Central memory CD4-positive, alpha-beta T cell (primary cell): Measurements from ENCODE around the gene CIRBP.

Source experiments
- DNase-seq: peaks from one replicate; pipeline ENCODE4 v3.0.0; 2022
- total RNA-seq, 3 experiments: gene quantifications; one replicate each; lab custom pipeline; 2026; lab: John Stamatoyannopoulos, UW

The CIRBP gene
- 166 to 351 (median 298) reads per million in 3 experiments for total RNA-seq

DNA sequence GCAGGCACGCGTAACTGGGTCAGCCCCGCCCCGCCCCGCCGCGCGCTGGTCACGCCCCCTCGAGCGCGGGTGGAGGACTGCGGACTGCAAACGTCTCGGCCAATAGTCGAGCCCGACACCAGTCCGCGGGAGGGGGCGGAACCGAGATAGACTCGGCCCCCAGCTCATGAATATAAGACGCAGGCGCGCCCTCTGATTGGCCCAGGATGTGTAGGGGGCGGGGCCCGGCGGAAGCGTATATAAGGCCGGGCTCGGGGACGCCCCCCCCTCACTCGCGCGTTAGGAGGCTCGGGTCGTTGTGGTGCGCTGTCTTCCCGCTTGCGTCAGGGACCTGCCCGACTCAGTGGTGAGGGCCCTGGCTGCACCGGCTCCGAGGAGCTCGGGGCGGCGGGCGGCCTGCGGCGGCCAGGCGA lies at the start of gene CIRBP:
Gene CIRBP, plus strand, starts transcription at position 268 of the 413 bp plus-strand sequence. CDS start 1,602 bp downstream, outside the sequence.
- DNase-seq, result peak; percentile 99

DNA sequence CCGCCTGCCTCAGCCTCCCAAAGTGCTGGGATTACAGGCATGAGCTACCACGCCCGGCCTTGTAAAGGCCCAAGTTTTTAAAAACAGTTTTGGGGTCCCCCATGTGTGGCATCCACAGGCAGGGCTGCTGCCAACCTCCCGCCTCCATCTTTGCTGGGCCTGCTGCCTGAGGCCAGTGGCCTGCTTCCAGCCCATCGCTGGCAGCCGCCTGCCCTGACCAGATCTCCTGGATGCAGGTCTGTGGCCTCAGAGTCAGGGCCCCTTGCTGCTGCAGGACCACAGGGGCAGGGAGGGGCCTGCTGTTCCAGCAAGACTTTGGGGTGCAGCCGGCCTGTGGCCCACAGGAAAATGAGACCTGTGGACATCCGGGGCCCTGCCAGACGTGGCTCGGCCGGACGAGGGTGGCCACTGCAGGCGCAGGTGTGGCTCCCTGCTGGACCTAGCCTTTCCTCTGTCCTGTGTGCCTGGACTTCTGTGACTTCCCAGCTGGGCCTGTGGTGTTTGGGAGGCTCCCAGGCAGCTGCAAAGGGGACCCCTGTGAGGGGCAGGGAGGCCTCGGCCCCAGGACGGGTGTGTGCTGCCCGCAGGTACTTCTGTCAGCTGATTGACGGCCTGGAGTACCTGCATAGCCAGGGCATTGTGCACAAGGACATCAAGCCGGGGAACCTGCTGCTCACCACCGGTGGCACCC lies 49.2 kb upstream of the CIRBP start:
- no peak for DNase-seq

DNA sequence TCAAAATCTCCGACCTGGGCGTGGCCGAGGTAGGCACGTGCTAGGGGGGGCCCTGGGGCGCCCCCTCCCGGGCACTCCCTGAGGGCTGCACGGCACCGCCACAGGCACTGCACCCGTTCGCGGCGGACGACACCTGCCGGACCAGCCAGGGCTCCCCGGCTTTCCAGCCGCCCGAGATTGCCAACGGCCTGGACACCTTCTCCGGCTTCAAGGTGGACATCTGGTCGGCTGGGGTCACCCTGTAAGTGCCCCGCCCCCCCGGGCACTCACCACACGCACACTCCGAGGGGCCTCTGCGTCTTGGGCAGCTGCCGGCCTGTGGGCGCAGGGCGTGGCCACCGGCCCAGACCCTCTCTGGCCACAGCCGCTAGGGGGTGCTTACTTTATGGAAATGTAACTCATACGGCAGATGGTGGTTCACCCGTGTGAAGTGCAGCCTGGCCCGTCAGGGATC lies 48.6 kb upstream of the CIRBP start:
- no peak for DNase-seq

DNA sequence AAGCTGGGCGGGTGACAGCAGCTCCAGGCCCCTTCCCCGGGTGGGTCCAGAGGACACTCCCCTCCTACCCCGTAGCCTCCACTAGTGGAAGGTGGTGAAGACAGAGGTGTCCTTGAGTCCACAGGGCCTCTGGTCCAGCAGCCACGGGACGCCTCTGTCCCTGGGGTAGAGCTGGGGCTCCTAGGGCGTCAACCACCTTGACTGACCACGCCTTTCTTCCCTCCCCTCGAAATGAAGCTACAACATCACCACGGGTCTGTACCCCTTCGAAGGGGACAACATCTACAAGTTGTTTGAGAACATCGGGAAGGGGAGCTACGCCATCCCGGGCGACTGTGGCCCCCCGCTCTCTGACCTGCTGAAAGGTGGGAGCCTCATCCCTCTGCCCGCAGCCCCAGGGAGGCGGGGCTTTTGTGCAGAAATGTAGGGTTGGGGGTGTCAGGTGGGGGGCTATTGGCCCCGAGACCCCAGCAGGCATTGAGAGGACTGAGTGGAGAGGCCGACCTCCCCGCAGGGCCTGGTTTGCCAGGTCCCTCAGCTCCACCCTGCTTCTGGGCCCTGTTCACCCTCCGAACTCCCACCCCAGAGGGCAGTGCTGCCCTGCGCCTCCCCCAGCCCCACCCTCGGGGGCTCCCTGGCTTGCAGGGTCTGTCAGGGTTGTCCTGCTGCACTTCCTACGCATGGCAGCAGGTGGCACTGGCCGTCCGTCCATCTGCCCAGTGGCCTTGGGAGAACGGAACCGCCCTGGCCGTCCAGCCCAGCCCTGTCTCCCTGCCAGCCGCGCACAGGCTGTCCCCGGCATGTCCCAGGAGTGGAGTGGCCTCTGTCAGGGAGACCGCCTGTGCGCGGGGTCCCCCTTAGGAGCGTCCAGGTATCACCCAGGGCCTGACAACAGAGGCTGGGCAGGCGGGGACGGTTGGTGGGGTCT lies 47.9 kb upstream of the CIRBP start:
- DNase-seq, result no peak

DNA sequence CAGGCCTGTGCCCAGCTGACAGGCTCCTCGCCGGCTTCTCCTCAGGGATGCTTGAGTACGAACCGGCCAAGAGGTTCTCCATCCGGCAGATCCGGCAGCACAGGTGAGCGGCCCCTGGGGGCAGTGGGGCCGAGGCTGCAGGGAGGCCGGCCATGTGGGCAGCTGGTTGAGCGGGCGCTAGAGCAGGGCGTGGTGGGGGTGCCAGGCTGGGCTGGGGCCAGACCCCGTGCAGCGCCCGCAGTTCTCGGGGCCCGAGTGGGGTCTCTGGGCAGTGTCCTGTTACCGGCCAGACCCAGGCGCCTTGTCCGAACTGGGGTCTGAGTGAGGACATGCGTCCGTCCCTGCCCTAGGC lies 47.3 kb upstream of the CIRBP start:
- no peak for DNase-seq

DNA sequence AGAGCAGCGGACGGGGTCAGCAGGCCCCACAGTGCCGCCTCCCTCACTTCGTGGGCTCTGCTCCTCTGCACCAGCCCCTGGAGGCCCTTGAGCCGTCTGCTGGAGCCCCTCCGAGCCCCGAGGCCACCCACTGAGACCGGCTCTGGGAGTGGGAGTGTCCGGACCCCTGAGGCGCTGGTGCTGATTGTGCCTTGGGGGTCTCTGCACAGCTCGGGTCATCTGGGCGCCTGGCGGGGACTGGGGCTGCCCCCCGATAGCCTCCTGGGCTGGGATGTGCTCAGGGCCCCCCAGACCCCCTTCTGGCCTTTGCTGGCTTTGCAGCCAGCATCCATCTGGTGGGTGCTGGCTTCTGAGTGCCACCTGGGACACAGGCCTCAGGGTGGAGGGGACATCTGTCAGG lies 46.7 kb upstream of the CIRBP start:
- DNase-seq, result no peak

DNA sequence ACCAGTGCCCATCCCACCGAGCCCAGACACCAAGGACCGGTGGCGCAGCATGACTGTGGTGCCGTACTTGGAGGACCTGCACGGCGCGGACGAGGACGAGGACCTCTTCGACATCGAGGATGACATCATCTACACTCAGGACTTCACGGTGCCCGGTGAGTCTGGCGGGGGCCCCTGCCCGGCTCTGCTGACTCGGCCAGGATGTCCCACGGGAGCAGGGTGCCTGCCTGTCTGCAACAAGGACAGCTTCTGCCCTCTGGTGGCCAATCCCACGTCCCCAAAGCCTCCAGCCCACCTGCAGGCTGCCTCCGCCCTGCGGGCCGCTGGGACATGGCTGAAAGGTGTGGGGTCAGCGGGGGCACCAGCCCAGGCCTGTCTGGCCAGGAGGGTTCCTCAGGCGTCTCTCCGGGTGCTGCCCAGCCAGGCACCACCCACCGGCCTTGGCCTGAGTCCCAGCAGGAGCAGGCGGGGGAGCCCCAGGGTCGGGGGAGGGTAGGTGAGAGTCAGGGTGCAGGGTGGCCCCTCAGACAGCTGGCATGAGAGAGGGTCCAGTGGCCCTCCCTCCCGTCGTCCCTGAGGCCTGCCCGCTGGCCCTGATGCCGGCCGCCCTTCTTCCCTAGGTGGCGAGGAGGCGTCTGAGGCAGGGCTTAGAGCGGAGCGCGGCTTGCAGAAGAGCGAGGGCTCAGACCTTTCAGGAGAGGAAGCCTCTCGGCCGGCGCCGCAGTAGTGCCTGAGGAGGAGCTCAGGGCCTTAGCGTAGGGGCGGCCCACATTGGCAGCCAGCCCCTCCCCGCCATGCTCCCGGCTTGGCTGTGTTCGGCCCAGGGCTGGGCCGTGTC lies 45.9 kb upstream of the CIRBP start:
- DNase-seq, result no peak

DNA sequence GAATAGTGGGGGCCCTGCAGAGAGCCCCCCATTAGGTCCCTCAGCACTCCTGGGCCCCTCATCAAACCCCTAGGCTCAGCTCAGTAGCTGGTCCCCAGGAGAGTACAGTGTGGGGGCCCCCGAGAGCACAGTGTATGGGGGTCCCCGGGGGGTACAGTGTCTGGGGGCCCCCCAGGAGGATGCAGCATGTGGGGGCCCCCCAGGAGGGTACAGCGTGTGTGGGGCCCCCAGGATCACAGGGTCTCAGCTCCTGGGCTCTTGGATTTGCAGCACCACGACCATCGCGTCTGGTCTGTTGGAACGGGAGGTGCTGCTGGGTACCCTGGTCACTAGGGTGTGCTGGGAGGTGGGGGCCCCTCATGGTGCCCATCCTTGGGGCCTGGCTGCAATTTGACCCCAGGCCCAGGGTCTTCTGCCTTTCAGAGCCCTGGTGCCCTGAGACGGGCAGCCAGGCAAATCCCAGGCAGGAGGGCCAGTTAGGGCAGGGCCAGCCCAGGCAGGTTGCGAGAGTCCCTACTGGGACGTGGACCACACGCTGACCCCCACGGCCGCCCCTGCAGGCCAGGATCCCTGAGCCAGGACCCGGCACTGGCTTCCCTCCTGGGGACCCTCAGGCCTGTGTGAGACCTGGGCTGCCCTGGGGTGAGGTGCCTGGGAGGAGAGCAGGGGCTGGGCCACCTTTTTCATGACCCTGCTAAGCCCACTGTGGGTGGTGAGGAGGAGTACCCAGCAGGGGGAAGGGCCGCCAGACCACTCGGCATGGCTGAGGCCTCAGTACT lies 44.9 kb upstream of the CIRBP start:
- no peak for DNase-seq

DNA sequence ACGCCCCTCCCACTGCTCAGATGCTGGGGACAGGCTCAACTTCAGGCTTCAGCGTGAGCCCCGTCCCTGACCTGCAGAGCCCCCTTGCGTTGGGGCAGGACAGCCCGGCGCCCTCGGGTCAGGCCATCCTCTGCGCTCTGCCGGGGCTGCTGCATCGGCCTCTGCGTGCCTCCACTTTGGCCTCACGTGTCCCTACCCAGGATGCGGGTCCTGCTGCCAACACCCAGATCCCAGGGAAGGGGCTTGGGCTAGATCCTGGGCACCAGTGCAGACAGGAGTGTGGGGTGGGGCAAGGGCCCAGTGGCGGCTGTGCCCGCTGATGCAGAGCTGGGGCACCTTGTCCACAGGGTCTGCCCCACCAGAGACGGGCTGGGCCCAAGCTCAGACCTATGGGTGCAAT lies 44.3 kb upstream of the CIRBP start:
- DNase-seq, result no peak

DNA sequence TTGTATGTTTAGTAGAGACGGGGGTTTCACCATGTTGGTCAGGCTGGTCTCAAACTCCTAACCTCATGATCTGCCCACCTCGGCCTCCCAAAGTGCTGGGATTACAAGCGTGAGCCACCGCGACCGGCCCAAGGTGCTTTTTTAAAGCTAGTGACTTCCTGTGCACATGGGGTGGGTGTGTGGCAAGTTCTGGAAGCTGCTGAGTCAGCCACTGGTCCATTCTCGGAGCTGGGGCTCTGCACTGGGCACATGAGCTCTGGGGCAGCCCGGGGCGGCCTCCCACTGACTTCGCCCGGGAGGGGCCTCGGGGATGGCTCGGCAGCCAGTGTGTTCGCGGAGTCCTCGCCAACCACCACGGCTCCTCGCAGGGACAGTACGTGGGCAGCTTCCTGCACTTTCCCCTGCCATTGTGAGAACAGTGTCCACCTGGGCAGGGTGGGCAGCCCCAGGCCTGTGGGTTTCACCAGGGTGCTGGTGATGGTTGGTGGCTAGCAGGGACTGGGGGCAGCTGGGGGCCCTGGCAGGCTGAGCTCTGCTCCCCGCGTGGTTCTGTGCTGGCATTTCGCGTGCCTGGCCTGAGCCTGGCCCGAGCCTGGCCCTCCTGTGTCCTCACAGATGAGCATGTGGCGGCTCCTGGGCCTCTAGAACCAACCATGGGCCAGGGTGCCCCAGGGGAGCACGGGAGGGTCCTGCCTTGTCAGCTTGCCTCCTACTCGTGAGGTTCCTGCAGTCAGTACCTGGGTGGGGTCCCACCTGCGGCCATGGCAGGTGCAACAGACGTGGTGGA lies 43.5 kb upstream of the CIRBP start:
- DNase-seq, result no peak

DNA sequence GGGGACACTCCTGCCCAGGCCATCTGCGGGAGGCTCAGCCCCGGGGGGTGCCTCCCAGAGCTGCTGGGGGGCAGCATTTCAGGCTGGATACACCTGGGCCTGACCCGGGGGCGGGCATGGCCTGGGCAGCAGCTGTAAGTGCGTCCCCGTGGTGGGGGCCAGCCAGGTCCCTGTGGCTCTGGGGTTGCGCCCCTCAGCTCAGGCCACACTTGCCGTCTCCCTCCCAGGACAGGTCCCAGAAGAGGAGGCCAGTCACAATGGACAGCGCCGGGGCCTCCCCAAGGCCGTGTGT lies 43.0 kb upstream of the CIRBP start:
- DNase-seq, result no peak

DNA sequence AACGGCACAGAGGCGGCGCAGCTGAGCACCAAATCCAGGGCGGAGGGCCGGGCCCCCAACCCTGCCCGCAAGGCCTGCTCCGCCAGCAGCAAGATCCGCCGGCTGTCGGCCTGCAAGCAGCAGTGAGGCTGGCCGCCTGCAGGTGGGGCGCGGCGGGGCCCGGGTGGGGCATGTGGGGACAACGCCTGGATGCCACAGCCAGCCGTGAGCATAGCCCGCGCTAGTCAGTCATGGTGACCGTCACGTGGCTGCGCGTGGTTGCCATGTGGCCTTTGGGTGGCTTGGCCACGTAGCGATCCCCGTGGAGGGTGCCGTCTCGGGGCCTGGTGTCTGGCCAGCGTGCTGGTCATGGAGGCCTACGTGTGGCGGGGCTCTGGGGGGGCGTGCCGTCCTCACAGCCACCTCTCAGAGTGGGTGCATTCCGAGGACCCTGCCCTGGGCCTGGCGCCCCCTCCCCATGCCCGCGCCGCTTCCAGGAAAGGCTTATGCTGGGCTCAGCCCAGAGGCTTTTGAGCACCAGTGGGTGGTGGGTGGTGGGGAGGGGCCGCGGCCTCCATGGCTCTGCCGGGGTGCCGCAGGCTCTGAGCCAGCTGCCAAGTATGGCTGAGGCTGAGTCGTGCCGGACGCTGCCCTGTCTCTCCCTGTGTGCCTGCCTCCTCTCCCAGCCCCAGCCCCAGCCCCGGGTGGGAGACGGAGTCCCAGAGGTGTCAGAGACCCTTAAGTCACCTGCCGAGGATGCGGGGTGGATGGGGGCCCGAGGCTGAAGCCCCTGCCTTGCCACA lies 42.4 kb upstream of the CIRBP start:
- no peak for DNase-seq

DNA sequence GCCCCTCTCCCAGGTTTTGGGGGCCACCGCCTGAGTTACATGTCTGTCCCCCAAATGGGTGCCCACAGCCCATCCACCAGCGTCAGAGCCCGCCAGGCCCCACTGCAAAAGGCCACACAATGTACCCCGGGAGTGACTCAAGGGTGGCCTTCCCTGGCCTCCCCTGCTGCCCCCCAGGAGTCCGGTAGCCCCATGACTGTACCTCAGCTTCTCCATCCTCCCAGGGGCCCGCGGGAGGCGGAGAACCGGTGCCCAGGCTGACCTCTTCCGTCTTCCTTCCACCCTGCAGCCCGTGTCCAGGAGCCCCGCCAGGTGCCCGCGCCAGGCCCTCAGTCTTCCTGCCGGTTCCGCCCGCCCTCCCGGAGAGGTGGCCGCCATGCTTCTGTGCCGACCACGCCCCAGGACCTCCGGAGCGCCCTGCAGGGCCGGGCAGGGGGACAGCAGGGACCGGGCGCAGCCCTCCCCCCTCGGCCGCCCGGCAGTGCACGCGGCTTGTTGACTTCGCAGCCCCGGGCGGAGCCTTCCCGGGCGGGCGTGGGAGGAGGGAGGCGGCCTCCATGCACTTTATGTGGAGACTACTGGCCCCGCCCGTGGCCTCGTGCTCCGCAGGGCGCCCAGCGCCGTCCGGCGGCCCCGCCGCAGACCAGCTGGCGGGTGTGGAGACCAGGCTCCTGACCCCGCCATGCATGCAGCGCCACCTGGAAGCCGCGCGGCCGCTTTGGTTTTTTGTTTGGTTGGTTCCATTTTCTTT lies 41.7 kb upstream of the CIRBP start:
- DNase-seq, result no peak

DNA sequence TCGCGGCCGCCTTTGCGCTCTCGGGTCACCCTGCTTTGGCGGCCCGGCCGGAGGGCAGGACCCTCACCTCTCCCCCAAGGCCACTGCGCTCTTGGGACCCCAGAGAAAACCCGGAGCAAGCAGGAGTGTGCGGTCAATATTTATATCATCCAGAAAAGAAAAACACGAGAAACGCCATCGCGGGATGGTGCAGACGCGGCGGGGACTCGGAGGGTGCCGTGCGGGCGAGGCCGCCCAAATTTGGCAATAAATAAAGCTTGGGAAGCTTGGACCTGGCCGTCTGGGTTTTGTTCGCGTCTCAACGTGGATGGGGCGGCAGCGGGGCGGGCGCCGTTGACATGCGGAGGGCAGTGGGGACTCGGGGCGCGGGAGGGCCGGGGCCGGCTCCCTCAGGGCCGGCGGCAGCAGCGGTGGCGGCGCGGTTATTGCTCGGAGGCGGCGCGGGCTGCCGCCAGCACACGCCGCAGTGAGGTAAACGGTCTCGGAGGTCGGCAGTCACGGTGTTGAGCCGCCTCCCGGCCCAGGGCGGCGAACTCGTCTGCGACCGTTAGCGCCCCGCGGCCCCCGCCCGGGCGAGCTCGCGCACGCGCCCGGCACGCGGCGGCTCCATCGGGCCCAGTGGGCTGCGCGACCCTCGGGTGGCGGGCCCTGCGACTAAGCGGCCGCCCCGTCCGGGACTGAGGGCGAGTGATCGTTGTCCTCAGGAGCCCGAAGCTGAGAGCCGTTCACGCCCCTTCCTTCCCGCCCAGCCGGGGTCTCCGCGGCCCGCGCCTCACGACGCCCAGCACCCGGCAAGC lies 40.8 kb upstream of the CIRBP start:
- DNase-seq, result no peak

DNA sequence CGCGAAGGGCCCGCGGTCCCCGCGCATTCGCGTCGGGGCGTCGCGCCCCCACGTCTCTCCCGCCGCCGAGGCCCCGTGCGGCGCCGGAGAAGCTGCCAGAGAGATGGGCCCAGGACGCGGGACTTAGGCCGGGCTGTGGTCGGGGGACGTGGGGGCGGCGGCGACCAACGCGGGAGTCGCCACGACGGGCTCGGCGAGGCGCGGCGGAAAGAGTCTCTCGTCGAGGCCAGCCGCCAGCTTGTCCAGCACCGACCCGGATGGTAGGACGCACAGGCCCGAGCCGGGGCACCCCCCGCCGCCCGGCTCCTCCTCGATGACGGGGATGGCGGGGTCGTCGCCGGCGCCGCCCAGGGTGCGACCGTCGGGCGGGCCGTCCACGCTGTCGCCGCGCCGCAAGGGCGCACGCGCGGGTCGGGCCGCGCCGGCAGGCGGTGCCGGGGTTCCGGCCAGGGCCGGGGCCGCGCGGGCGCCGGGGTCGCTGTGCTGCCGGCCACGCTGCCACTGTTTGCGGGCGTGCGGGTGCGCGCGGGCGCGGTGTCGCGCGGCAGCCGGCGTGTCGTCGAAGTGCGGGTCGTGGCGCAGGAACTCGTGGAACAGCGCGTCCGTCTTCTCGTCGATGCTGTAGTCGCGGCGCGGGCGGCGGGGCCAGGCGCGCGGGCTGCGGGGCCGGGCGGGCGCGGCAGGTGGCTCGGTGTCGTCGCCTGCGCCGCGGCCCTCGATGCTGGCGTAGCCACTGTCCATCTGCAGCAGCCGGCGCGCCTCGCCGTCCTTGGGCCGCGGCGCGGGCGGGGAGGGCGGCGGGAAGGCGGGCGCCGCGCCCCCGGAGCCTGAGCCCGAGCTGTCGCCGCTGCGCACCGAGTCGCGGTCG lies 39.8 kb upstream of the CIRBP start:
- DNase-seq, result no peak

DNA sequence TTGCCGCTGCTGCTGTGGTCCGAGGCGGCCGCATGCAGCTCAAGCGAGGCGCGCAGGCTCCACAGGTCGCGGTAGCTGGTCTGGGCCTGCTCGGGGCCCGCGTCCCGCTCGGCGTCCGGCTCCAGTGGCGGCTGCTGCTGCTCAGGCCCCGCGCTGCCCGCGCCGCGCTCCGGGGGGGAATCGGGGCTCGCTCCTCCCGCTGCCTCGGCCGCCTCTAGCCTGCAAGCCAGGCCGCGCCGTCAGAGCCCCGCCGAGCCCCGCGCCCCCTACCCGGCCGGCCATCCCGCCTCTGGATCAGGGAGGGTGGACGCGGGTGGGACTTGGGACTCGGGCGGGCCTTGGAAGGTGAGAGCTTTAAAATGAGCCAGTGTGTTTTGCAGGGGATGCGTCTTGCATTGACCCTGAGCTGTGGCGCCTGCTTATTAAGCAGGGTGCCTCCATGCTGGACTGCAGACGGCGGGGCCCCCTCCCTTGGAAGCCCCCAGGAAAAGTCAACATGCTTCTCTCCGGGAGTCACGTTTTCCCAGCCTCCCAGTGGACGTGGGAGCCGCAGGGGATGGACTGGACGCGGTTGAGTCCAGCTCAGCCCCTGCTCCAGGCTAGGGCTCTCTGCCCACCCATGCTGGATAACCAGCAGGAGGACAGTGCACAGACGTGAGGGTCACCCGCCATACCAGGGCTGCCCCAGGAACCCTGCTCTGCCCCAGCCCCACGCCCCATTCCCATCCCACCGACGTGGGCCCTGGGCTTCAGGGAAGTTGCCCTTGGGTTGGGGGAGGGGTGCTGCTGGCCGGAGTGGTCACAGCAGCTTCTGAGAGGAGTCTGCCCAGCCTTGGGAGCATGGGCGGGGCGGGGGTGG lies 39.0 kb upstream of the CIRBP start:
- no peak for DNase-seq
